OCI-M1 (cell line): ENCODE results near the gene PAQR5.
A peak's percentile ranks its signal among the peaks of the same experiment; 100 is the strongest.
"Not testable (repeated sequence)": the region's sequence is repeated elsewhere in the genome, so short reads cannot be mapped to it uniquely, and the experiment has no call there.

Experiments used
- DNase-seq: peaks from one replicate; lab custom pipeline; 2025; lab: John Stamatoyannopoulos, UW

The PAQR5 gene, protein sequence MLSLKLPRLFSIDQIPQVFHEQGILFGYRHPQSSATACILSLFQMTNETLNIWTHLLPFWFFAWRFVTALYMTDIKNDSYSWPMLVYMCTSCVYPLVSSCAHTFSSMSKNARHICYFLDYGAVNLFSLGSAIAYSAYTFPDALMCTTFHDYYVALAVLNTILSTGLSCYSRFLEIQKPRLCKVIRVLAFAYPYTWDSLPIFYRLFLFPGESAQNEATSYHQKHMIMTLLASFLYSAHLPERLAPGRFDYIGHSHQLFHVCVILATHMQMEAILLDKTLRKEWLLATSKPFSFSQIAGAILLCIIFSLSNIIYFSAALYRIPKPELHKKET

DNA sequence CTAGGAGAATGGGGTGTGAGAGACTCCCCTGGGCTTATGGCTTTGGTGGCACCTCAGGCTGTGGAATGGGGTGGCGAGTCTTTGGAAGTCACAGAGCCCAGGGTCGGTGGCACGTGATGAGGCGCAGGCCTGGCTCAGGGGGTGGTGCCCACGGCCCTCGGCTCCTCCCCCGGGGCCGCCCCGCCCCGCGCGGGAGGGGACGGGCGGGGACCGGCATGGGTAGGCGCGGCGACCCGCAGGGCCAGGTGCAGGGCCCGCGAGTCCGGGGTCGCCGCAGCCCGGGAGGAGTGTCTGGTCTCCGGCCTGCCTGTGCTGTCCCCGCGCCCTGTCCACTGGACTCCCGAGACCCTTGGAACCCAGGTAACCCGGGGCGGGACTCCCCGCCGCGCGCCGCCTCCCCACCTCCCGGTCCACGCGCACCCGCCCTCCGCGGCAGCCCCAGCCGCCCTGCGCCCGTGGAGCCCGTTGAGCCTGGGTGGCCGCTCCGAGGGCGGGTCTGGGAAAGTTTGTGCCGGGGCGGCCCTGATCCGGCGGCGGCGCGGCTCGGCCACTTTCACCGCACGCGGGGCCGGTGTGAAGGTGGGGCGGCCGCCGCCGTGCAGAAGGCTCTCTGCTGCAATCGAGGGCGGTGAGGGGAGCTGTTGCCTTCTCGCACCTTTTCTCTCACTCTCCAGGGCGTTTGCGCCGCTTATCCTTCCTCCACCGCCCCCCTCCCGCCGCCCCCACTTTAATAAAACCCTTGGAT is at the start of gene PAQR5:
TSS of gene PAQR5 (plus strand) at position 216 of the 745 bp plus-strand sequence. CDS start 61,169 bp downstream, outside the sequence.
- no peak for DNase-seq

- DNase-seq = no peak
Observed at GRCh38 chr15:69253156-69253555, 45.6 kb upstream of the PAQR5 start.

GRCh38 chr15:69265347-69265955 is 33.3 kb upstream of the PAQR5 start:
- DNase-seq = peak; percentile 67

- no peak for DNase-seq
Observed at GRCh38 chr15:69271217-69271616, 27.5 kb upstream of the PAQR5 start.

- DNase-seq = no peak
Observed at GRCh38 chr15:69272139-69272538, 26.6 kb upstream of the PAQR5 start.

DNA sequence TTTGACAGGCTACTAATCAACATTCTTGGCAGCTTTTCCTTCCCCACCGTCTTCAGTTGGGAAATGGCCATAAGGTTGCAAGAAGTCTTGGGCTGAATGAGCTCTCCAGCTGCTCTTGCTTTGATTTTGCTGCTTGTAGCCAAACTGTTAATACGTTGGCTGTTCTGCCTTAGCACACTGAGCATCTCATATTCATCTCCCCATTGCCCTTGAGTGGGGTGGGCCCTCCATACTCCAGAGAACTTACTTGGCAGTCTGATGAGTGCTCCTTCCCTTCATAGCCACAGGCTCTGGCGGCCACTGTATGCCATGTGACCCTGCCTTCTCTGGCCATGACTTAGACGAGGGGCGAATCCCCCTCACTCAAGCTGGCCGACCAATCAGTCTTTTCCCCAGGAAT is 25.8 kb upstream of the PAQR5 start:
- DNase-seq = no peak

GRCh38 chr15:69275074-69275670 is 23.5 kb upstream of the PAQR5 start:
- DNase-seq = no peak

GRCh38 chr15:69275933-69276560 is 22.7 kb upstream of the PAQR5 start:
- DNase-seq = no peak

GRCh38 chr15:69277316-69277715 is 21.4 kb upstream of the PAQR5 start:
- no peak for DNase-seq

DNA sequence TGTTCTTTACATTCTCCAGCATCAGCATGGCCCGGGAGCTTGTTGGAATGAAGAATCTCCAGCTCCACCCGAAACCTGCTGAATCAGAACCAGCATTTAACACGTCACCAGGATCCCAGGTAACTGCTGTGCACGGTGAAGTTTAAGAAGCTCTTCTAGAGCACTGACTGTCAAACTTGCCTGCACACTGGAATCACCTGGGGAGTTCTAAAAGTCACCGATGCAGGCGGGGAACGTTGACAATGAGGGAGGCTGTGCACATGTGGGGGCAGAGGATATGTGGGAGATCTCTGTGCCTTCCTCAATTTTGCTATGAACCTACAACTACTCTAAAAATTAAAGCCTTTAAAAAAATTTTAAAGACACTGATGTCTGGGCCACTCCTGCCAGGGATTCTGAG is 19.1 kb upstream of the PAQR5 start:
- DNase-seq = no peak

- no peak for DNase-seq
Observed at GRCh38 chr15:69280783-69281182, 17.9 kb upstream of the PAQR5 start.

GRCh38 chr15:69282104-69282743 is 16.5 kb upstream of the PAQR5 start:
- DNase-seq = no peak

DNA sequence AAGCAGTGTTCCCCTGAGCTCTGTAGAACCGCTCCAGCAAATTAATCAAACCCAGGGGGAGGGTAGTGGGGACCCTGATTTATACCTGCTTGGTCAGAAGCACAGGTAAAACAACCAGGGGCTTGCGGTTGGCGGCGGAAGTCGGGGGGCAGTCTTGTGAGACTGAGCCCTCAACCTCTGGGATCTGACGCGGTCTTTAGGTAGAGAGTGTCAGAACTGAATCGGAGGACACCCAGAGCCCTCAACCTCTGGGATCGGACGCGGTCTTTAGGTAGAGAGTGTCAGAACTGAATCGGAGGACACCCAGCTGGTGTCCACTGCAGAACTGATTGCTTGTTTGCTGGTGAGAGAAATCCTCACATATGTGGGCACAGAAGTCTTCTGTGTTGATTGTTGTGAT is 12.9 kb upstream of the PAQR5 start:
- no peak for DNase-seq

- DNase-seq = no peak
Observed at GRCh38 chr15:69288011-69288410, 10.7 kb upstream of the PAQR5 start.

GRCh38 chr15:69288531-69289341 is 10.0 kb upstream of the PAQR5 start:
- no peak for DNase-seq

DNA sequence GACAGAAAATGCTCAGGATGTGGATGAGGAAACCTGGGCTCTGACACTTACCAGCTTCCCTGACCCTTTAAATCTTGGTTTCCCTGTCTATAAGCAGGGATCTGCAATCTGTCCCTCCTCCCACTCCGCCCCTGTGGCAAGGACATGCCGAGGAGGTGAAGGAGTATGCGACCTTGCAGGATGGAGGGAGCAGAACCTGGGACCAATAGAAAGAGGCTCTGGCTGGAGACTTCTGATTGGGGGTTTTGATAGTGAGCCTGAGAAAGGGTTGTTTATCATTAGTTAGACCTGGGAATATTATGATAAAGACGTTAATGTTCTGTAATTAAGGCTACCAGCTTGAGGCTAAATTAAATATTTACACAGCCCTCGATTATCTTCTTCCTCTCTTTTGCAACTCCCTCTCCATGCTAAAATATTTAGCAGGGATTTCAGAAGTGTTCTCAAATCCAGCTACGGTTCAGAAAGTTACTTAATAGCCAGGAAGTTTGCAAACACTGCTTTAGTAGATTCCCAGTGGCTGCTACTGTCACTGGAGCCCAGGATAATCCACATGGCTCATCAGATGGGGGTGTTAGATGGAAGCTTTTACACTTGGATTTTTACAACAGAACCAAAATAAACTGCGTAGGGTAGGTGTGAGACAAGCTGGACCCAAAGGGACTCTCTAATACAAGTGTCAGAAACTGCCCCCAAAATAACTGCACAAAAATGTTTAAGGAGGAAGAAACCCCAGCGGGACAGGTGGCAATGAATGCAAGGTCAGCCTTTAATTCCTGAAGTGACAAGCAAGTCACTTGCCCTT is 9.2 kb upstream of the PAQR5 start:
- DNase-seq = no peak

DNA sequence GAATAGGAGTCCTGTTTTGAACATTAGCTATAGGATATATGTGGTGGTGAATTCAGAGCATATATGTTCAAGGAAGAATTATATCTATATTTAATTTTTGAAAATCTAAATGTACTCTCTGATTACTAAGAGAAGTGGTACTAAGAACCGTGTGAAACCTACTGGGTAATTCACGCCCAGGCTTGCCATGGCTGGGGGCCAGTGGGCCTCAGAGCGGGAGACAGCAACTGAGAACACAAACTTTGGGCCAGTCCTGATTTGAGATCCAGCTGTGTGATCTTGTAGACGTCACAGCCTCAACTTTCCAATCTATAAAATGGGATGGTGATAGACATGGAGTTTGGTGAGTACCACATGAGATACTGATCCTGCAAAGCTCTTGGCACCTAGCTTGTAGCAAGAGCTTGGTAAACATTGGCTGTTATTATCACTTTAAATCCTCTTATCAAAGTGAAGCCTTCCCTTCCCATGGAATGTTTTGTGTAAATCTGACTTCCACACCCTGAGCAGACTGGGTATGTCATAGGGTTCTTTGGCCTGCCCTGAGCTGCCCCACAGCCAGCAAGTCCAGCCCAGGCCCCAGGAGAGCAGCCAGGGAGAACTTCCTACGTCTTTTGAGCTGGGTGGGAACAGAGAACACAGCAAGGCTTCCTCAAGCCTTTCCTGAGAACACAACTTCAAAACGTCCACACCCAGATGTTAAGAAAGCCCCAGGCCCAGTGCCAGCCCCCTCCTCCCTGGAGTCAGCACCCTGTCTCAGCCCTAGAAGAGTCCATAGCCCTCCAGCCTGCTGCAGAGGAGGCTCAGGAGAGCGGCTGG is 8.2 kb upstream of the PAQR5 start:
- DNase-seq = no peak

DNA sequence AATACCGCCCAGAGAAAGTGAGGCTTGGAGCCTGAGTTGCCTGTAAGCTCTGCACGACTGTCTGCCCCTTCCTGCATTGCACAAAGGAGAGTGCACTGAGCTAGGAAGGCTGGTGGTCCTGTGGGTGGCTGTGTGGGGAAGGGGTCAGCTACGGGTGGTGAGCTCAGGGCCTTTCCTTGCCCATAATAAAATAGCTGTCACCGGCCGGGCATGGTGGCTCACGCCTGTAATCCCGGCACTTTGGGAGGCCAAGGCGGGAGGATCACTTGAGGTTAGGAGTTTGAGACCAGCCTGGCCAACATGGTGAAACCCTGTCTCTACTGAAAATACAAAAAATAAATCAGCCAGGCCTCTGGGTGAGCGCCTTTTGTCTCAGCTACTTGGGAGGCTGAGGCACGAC is 7.1 kb upstream of the PAQR5 start:
- not testable (repeated sequence) for DNase-seq

DNA sequence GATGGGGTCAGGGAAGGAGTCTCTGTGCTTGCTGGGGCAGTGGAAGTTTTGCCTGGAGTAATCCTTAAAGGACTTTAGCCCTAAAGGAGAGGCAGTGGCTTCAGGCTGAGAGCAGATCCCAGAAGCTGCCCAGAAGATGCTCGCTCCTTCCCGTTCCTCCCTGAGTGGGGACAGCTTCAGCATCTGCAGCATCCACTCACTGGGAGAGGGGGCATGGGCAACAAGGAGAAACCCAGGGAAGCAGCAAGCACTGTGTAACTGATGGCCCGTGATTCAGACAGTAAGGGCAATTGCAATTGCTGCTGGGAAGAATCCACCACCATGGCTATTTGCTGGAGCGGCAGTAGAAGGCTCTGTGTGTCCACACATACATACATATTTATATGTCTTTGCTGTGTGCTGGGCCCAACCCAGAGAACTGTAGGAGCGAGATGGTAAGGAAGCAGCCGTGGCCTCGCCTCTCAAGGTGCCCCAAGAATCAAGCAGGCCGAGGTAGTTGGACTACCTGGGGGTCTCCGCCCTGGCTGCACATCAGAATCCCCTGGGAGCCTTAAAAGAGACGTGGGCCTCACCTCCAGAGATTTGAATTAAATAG is 5.8 kb upstream of the PAQR5 start:
- DNase-seq = no peak
